HEK293T (cell line): ENCODE data around the gene MARS1.

Experiments used
- ARNT ChIP-seq: fragments of 450-650 bp; IDR thresholded peaks from 2 replicates; pipeline ENCODE4 v1.6.1; 2017; ENCODE audit warnings: mild to moderate bottlenecking
- BHLHE40 ChIP-seq: fragments of 450-650 bp; IDR thresholded peaks from 2 replicates; pipeline ENCODE4 v1.6.1; 2016; ENCODE audit warnings: mild to moderate bottlenecking, moderate library complexity, borderline replicate concordance
- CTBP1 ChIP-seq: fragments of 450-650 bp; IDR thresholded peaks from 2 replicates; pipeline ENCODE4 v1.6.1; 2016; ENCODE audit warnings: borderline replicate concordance
- ELF4 ChIP-seq: fragments of 450-650 bp; IDR thresholded peaks from 2 replicates; pipeline ENCODE4 v1.6.1; 2017; ENCODE audit warnings: antibody characterized with exemption
- FOXA1 ChIP-seq: fragments of 450-650 bp; IDR thresholded peaks from 2 replicates; pipeline ENCODE4 v1.6.1; 2016; ENCODE audit warnings: mild to moderate bottlenecking
- FOXK2 ChIP-seq: fragments of 450-650 bp; IDR thresholded peaks from 2 replicates; pipeline ENCODE4 v1.6.1; 2016; ENCODE audit warnings: mild to moderate bottlenecking
- FOXM1 ChIP-seq: fragments of 450-650 bp; IDR thresholded peaks from 2 replicates; pipeline ENCODE4 v1.6.1; 2017; ENCODE audit warnings: mild to moderate bottlenecking, borderline replicate concordance
- LEF1 ChIP-seq: fragments of 450-650 bp; IDR thresholded peaks from 2 replicates; pipeline ENCODE4 v1.6.1; 2017; ENCODE audit warnings: mild to moderate bottlenecking, borderline replicate concordance
- NFRKB ChIP-seq: fragments of 450-650 bp; IDR thresholded peaks from 2 replicates; pipeline ENCODE4 v1.6.1; 2016; ENCODE audit warnings: mild to moderate bottlenecking, moderate library complexity
- SP1 ChIP-seq: fragments of 450-650 bp; IDR thresholded peaks from 2 replicates; pipeline ENCODE4 v1.6.1; 2017
- SUZ12 ChIP-seq: fragments of 450-650 bp; IDR thresholded peaks from 2 replicates; pipeline ENCODE4 v1.6.1; 2016; ENCODE audit warnings: mild to moderate bottlenecking
- ZNF384 ChIP-seq: fragments of 450-650 bp; IDR thresholded peaks from 2 replicates; pipeline ENCODE4 v1.6.1; 2016

- no peak for TF ChIP-seq BHLHE40
- TF ChIP-seq FOXA1 = no peak
- TF ChIP-seq FOXK2 = no peak
- TF ChIP-seq ELF4 = no peak
- TF ChIP-seq FOXM1 = no peak
- TF ChIP-seq ARNT = no peak
- no peak for TF ChIP-seq CTBP1
- no peak for TF ChIP-seq SP1
- TF ChIP-seq ZNF384 = no peak
- no peak for TF ChIP-seq SUZ12
- TF ChIP-seq LEF1 = no peak
- TF ChIP-seq NFRKB = no peak
These were observed 65.0 kb downstream of the MARS1 start for GRCh38 chr12:57552835-57553313.
